ENCODE data around the gene BCL7A.

GRCh38 chr12:122048151-122048550 is 26.5 kb downstream of the BCL7A start:
- TF ChIP-seq, protein P1, sequence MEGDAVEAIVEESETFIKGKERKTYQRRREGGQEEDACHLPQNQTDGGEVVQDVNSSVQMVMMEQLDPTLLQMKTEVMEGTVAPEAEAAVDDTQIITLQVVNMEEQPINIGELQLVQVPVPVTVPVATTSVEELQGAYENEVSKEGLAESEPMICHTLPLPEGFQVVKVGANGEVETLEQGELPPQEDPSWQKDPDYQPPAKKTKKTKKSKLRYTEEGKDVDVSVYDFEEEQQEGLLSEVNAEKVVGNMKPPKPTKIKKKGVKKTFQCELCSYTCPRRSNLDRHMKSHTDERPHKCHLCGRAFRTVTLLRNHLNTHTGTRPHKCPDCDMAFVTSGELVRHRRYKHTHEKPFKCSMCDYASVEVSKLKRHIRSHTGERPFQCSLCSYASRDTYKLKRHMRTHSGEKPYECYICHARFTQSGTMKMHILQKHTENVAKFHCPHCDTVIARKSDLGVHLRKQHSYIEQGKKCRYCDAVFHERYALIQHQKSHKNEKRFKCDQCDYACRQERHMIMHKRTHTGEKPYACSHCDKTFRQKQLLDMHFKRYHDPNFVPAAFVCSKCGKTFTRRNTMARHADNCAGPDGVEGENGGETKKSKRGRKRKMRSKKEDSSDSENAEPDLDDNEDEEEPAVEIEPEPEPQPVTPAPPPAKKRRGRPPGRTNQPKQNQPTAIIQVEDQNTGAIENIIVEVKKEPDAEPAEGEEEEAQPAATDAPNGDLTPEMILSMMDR (IDR thresholded peaks at IDR 0.05), result no peak
- no peak for TF ChIP-seq POLR2A (IDR thresholded peaks at IDR 0.05)

Measured in transverse colon (tissue), 3 donors.